Superior temporal gyrus (tissue), 1 donor: Measurements from ENCODE around the gene PTPRN2.
A peak's percentile ranks its signal among the peaks of the same experiment; 100 is the strongest.
"Not testable (repeated sequence)": the region's sequence is repeated elsewhere in the genome, so short reads cannot be mapped to it uniquely, and the experiment has no call there.

Source experiments
- DNase-seq: peaks from one replicate; pipeline ENCODE4 v3.0.0-alpha.2; 2016; ENCODE audit errors: extremely low spot score

PTPRN2 gene

DNA sequence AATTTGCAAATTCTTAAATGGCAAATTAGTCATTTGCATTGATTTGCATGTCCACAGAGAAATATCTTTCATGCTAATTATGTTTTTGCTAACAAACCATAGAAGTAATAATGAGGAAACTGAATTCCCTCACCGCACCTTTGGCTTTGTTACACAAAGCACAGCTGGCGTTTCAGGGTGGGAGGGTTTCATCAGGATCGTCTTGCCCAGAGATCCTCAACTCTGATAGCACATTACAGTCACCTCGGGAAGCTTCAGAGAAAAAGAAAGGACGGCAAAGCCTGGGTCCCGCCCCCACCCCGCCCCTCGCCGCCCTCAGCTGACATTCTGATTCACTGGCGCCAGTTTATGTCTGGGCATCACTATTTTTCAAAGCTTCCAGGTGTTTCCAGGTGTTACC is 119.4 kb downstream of the PTPRN2 start:
- DNase-seq = no peak

DNA sequence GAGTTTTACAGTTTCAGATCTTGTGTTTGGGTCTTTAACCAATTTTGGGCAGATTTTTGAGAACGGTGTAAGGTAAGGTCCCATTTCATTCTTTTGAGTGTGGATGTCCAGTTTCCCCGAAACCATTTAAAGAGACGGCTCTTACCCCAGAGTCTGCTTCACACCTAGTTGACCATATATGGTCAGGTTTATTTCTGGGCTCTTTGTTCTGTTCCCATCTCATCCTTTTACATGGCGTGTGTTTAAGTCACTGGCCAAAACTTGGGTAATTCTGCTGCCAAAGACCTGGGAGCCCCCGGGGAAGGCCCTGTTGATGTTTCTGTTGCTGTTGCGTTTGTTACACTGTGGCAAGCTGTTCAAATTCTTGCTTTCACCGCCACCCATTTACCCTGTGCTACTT is 120.1 kb downstream of the PTPRN2 start:
- DNase-seq = no peak

DNA sequence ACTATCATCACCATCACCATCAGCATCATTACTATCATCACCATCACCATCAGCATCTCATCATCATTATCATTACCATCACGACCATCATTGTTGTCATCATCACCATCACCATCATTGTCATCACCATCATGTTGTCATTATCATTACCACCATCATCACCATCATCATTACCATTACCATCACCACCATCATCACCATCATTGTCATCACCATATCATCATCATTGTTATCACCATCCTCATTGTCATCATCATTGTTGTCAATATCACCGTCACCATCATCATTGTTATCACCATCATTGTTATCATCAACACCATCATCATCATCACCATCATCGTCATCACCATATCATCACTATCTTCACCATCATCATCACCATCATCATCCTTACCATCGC is 124.3 kb downstream of the PTPRN2 start:
- DNase-seq = no peak

DNA sequence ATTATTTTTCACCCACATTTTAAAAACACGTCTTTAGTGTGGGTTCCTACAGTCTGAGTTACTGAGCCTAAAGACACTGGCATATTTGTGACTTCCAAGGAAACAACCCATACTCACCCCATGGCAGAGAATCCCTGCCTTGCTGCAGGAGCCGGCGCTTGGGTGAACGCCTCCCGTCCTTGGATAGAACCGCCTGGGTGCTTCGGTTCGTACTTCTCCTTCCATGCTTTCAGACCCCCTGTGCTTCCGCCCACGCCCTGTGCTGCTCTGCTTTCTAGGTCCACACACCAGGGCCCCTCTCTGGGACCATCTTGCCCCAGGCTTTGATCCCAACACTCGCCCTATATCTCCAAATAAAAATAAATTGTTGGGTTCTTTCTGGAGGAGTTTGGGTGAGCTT is 125.8 kb downstream of the PTPRN2 start:
- no peak for DNase-seq

DNA sequence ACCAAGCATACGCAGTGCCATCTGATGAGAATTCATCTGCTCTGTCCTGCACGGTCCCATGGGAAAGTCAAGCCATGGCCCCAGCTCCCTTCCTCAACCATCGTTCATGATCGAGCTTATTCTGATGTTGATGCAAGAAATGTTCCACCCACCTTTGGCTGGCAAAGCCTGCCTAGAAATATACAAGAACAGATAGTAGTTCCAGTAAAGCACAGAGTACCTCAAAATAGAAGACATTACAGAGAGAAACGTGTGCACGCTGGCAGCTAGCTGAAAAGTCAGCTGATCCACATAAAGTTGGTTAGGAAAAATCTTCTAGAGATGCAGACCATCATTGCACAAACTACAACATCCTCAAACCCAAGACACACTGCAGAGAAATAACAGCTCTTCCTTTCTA is 127.0 kb downstream of the PTPRN2 start:
- DNase-seq = peak; percentile 68

DNA sequence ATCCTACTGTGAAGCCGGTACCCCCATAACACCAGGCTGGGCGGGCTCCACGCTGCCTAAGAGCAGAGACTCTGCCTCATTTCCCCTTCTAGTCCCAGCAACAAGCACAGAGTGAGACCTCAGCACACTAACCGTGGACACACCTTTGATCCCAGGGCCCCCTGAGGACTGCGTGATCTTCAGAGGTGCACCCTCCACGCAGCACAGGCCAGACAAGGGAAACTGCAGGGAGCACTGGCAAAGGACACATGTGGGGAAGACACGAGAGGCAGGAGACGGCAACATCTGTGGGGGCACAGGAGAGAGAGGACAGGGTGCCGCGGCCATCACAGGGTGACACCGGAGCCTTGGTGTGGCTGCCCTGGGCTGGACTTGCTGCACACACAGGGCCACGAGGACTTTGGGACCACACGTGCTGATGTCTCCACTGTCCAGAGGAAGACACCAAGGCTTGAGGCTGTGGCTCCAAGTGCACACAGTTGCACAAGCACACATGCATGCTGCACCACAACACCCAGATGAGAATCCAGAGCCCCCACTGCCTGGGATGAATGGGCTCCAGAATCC is 128.8 kb downstream of the PTPRN2 start:
- no peak for DNase-seq

DNA sequence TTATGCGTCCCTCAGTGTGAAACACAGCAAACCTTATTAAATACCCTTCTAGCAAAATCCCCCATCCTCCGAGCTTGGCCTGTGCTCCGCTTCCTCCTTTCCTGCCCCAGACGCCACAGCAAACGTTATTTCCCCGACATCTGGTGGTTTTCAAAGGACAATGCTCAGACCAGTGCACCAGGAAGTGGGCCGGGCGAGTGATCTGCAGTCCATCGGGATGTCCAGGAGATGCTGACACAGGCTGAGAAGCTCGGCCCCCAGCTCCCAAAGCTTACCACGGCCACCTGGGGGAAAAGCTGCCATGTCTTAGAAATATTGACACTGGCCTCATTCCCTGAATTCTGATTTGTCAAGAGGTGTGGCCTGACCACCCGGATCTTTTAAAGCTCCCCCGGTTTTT is 129.5 kb downstream of the PTPRN2 start:
- DNase-seq = no peak

DNA sequence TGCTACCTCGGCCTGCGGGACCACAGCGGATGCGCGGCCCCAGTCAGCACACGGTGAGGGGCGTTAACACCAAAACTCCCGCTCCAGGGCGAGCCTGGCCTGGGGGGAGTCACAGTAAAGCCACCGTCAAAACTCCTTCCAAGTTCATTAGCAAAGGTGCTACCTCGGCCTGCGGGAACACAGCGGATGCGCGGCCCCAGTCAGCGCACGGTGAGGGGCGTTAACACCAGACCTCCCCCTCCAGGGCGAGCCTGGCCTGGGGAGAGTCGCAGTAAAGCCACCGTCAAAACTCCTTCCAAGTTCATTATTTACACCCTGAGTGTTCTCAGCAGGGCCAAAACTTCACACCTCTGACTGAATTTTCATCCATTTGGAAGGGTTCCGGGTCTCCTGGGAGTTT is 130.0 kb downstream of the PTPRN2 start:
- DNase-seq = not testable (repeated sequence)

DNA sequence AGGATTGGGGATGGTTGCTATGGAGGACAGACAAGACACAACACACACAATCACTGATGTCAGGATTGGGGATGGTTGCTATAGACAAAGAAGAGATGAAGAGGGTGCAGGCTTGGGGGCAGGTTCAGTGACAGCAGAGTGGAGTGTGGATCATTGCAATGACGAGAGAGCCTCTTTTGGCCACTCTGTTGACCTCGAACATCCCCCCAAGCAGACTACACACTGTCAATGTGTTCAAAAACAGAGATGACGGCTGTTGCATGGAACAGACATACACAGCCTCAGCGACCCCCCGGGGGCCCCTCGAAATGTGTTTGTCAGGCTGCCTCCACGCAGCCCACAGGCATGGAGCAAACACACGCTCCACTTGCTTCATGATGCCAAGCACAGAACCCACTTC is 133.0 kb downstream of the PTPRN2 start:
- DNase-seq = no peak

DNA sequence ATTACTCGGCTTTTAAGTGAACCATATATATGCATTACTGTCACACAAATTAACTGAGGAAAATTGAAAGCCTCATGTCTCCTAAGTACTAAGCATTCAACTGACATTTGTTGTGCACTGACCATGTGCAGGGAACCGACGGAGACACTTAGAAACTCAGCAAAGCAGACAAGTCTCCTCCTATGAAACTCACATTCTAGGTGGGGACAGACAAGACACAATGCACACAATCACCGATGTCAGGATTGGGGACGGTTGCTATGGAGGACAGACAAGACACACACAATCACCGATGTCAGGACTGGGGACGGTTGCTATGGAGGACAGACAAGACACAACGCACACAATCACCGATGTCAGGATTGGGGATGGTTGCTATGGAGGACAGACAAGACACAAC is 134.0 kb downstream of the PTPRN2 start:
- DNase-seq = peak; percentile 12

DNA sequence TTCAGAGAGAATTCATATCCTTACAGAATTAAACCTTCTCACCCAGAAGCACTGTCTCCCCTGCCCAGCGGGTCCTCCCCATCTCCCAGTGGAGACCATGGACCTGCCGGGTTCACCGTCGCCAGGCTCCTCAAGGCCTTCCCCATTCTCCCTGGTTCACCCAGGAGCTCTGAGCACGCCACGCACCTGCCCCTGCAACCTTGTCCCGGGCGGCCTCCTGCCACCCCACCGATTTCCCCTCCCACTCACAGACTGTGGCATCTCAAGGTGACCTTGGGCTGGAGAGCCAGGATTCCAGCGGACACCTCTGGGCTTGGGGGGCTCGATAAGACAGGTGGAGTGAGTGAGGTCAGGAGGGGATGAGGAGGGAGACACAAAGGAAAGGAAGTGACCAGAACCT is 135.3 kb downstream of the PTPRN2 start:
- DNase-seq = no peak

DNA sequence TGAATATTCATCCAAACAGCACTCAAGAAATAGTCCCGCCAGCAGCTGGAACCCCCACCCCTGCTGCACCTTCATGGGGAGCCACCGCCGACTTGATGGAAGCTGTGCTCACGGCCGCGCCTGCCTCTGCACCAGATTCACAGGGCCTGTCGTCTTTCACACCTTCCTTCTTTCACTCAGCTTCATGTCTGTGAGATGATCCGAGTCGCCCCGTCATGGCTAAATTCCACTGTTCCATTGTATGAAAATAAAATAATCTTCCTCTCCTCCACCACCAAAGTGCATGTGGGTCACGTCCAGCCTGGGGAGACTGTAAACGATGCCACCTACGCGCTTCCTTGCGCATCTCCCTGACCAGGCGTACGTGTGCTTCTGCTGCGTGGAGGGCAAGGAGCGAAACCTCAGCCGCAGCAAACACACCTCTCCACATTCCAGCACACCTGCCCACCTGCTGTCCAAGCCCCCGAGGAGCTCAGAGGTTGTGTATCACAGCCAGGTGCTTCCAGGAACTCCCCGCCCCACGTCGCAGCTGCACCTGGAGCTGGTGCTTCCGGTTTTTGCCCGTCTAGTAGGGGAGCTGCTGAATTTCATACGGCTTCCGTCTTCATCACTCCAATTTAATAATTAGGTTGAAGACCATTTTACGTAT is 137.0 kb downstream of the PTPRN2 start:
- no peak for DNase-seq

DNA sequence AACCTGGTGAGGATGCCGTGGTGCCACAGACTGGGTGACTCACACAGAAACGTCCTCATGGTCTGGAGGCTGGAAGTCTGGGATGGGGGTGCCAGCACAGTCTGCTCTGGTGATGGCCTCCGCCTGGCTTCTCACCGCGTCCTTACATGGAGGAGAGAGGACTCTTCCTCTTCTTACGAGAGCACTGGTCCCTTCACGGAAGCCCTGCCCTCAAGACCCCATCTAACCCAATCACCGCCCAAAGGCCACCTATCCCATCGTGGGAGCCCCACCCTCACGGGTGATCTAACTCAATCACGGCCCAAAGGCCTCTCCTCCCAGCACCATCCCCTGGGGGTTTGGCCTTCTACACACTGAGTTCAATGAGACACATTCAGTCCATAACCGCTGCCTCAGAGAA is 137.7 kb downstream of the PTPRN2 start:
- no peak for DNase-seq

DNA sequence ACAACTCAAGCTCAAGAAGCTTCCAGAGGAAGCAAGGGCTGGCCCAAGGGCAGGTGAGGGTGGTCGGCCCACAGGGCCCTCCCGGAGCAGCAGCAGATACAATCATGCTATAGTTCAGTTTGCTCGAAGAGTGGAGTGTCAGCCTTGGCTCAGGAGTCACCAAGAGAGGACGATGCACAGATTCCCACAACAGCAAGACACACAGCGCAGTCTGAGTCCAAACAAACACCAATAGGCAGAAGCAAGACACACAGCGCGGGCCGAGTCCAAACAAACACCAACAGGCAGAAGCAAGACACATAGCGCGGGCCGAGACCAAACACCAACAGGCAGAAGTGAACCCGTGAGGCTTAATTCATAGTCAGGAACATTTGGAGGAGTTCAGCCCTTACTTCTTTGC is 138.4 kb downstream of the PTPRN2 start:
- no peak for DNase-seq

DNA sequence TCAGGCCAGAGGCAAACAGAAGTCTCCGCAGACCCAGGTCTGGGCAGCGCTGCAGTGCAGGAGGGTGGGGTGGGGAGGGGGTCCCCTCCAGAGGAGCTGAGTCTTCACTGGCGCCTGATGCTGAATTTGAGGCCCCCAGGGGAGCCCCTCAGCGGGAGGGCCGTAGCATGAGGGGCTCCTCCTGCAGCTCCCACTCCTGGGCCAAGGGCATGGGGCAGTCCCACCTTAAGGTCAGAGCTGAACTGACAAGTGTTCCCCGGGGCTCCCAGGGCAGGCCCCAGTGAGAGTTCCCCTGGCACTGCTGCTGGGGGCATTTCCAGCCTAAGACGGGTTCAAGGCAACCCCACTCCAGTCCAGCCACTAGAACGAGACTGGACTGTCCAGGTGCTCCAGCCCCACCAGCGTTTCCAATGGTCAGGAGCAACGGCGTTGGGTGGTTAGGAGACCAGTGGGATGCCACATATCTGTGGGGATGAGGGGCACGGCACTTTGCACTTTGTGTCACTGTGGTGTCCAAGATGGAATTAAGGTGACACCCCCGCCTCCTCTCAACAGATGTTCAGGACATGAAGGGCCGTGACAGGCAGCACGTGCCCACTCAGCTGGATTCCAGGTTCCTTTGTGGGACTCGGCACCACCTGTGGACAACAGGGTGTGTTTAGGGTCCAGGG is 139.1 kb downstream of the PTPRN2 start:
- DNase-seq = no peak

DNA sequence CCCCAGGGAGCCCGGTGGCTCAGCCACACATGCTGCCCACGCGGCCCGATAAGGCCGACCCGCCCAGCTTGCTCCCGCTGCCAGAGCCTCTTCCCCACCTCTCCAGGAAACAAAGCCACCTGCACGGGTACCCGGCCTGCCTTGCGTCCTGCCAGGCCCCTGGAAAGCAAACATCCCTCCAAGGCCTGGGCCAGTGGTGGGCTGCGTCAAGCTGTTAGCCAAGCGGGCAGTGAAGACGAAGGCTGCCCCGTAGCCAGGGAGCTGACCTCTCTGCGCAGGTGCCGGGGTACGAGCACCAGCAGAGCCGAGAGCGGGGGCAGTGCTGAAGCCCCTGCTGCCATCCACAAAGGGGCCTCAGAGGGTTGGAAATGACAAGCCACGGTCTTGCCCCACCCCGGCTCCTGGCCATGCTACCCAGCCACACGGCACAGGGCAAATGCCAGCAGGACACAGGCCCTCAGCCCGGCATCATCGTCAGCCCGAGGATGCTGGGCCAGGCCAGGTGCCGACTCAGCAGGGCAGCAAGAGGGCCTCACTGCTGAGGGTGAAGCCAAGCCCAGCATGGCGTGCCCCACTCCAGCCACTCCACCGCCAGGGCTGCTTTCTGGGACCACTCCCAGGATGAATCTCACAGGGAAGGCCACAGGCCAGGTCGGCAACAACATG is 140.0 kb downstream of the PTPRN2 start:
- DNase-seq = no peak

DNA sequence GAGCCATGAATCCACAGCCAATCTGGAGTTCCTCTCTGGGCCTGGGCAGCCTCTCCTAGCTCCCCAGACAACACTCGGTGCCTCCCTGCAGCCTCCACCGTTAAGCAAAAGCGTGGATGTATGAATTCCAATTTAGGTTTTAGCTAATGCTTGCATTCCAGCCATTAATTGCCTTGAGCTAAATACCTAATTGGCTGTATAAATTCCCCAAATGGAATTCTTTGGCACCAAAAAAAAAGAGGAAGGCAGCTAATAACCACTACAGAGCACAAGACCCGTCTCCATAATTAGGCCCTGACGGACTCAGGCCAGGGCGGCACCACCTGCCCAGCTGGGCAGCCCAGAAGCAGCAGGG is 140.5 kb downstream of the PTPRN2 start:
- DNase-seq = no peak

DNA sequence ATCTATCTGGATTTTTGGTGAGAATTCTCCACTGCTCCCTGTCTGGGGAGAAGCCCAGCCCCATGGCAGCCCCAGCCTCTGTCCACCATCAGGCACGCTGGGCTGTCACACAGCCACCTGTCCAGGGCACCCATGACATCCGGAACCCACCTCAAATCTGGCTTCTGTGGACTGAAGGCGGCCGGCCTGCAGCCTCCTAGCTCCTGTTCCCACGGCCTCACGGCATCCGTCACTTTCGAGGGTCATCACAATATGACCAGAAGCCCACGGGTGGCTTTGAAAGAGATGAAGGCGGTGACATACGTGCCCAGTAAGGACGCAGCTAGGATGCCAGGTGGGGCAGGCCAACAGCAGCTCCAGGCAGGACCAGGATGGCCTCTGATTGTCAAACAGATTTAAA is 140.9 kb downstream of the PTPRN2 start:
- no peak for DNase-seq

DNA sequence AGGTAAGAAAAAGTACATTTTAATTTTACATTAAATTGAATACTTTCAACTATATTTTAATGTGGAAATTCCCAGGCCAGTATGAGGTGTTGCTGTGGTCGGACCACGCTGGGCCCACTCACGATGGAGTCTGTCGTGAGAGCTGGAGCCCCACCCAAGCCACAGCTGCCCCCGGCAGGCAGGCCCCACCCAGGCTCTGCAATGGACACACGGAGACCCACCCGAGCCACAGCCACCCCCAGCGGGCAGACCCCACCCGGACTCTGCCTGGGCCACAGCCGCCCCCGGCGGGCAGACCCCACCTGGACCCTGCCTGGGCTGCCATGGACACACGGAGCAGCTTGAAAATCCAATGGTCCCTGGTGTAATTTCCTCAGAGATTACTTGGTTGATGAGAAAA is 141.3 kb downstream of the PTPRN2 start:
- DNase-seq = no peak

DNA sequence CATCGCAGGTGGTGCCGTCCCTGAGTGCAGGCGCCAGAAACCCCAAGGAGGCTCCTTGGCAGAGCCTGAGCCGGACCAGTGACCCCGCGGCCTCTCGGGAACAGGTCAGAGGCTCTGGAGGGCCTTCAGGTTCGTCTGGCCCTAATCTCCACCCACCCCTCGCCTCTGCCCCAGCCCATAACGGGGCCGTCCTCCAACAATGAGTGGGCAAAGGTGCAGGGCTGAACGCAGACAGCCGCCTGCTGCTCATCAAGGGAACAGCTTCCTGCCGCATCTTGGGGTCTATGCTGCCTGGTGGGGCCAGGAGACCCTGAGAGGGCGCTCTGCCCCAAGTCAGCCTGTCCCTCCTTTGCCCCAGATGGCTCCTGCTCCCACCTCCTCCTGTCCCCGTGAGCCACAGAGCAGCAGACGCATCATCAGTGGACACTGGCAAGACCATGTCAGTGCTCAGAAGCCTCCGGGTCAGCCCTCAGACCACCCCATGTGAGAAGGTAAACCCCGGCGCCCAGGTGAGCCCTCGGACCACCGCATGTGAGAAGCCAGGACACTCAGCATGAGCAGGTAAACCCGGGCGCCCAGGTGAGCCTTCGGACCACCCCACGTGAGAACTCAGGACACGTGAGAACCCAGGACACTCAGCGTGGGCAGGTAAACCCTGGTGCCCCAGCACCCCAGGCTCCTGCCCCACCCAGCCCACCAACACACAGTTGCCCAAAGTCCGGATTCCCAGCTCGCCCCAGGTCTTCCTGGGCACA is 142.0 kb downstream of the PTPRN2 start:
- DNase-seq = no peak

DNA sequence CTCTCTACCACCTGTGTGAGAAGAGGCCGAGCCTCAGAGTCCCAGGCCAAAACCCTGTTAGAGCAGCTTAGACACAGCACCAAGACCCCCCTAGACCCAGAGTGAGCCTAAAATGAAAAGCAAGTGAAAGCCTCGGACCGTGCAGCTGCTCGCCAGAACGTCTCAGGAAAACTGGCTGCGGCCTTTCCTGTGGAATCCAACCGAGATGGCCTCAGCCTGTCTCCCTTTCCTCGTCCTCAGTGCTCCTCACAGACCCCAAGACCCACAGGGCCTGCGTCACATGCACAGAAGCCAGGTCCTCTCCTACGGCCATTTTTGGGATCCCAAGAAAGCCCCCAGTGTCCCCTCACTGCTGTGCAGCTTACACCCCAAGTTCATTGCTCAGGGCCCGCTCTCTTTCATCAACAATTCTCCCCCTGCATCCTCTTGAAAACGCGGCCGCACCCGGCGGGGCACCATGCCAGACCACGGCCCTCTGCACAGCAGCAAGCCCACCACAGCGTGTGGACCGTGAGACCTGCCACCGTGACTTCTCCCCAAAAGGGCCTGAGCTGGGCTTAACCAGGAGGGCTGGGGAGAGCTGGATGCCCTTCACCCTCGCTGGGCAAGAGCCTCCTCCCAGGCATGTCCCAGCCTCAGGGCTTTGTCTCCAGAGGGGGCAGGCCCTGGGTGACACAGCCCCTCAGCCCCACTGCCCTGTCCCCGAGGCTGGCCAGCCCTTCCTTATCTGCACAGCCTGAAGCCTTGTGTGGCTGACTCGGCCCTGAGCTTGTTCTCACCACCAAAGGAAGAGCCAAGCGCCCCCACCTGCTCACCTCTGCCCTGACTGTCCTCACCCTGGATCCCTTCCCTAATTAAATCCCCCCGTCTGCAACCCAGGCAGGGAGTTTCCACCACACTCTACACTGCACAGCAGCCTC is 142.9 kb downstream of the PTPRN2 start:
- no peak for DNase-seq
